ENCODE data around the gene DACT1.

Gene DACT1

DNA sequence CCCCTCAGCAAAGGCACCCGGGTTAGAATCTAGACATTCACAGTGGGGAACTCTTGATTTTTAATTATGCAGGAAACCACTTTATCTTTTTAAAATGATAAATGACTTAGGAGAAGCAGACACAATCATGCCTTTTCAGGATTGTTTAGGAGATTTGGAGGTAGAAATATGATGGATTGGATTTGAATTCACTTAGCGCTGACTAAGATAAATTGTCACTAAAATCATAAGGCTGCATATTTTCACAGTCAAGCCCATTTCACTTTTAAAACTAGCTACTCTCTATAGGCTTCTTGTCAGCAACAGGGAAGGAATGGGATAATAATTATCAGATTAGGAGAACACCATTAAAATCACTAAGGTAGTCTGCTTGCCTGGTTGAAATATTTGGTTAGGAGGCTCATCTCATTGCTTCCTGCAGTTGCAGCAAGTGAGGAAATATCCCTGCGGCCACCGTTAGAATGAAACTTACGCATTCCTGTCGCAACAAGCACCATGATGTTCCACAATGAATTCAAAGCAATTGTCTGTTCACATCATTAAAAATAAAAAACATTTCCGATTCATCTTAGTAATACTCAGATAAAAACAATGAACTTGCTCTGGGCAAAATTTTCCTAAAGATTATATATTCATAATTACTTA lies 31.9 kb downstream of the DACT1 start:
- no peak for DNase-seq

DNA sequence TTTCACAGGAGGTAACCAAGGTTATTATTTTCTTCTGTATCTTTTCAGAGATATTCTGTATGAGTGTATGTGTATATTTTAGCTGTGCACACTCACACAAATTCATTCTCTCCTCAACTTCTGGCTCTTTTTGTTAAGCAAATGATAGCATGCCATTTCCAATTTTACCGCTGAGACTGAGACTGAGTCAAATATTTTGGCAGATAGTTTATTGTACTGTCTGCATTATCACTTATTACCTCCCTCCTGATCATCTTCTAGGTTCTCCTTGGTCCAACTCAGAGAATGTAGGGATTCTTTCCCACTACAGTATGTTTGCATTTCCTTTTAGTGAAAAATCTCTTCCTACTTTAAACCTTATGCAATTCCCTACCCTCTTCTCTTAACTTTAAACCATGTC lies 33.3 kb downstream of the DACT1 start:
- DNase-seq, result no peak

DNA sequence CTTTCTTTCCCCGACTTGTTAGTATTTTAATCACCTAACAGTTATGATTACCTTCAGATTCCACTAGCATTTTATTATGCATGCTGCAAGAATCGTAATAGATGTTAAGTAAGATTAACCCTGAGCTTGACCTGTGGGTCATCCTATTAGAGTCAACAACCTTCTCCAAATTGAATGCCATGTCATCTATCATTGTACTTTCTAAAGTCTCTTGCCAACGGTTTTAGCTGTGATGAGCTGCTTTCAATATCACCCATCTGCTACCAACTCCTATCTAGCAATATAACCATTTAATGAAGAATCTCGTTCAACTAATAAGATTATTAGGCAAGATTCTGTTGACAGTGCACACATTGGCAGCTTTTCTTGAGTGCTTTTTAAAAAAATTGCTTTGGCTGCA lies 33.7 kb downstream of the DACT1 start:
- no peak for DNase-seq

DNA sequence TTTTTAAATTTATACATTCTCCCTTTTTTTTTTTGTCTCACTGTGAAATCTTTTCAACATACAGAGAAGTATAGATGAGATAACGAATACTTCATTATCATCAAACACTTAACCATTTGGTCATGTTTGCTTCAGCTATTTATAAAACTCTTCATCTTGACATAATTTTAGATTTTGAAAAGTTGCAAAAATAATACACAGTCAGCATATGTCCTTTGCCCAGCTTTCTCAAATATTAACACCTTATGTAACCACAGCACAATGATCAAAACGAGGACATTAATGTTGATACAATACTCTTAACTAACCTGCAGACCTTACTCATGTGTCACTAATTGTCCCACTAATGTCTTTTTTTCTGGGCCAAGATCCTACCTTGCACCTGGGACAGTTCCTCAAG lies 36.0 kb downstream of the DACT1 start:
- DNase-seq, result no peak

DNA sequence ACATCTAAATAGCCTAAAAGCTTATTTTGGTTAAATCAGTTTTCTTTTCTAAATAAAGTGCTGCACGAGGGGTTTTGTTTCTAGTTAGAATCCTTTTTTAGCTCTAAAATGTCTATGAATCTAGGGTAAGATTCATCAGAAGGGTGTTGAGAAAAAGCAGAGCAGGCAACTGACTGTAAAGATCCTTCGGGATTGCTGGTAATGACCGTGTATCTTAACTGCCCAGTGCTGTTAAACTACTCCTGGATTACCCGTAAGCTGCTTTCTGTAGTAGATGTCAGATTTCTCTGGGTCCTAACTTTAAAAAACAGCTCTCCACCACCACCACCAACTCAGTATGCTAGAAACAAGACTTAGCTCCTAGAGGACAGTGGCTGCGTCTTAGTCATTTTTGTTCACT lies 39.2 kb downstream of the DACT1 start:
- DNase-seq, result no peak

- peak; percentile 53 for DNase-seq
Measured at GRCh38 chr14:58677517-58677916, 39.8 kb downstream of the DACT1 start.

GRCh38 chr14:58677996-58678395 lies 40.2 kb downstream of the DACT1 start:
- DNase-seq, result no peak

GRCh38 chr14:58680698-58681097 lies 42.9 kb downstream of the DACT1 start:
- DNase-seq, result no peak

DNA sequence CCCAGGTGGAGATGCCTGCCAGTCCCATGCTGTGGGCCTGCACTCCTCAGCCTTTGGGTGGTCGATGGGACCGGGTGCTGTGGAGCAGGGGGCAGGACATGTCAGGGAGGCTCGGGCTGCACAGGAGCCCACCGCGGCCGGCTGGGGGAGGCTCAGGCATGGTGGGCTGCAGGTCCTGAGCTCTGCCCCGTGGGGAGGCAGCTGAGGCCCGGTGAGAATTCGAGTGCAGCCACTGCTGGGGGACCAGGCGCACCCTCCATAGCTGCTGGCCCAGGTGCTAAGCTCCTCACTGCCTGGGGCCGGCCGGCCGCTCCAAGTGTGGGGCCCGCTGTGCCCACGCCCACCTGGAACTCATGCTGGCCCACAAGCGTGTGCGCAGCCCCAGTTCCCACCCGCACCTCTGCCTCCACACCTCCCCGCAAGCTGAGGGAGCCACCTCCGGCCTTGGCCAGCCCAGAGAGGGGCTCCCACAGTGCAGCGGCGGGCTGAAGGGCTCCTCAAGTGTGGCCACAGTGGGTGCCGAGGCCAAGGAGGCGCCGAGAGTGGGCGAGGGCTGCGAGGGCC lies 49.6 kb downstream of the DACT1 start:
- DNase-seq, result no peak

GRCh38 chr14:58690801-58691516 lies 53.2 kb downstream of the DACT1 start:
- no peak for DNase-seq

GRCh38 chr14:58693048-58693447 lies 55.3 kb downstream of the DACT1 start:
- DNase-seq, result no peak

DNA sequence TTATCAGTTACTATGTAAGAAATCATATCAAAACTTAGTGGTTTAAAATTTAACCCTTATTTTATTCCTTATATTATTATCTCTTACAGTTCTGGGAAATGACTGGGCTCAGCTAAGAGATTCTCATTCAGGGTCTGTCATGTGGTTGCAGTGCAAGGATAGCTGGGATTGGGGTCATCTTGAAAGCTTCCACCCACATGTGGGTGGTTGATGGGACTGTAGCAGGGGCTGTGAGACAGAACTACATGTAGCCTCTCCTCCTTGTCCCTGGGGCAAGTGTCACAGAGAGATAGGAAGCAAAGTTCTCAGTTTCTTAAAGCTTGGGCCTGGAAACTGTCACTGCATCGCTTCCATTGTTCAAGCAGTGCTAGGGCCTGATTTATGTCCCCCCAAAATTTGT lies 57.8 kb downstream of the DACT1 start:
- DNase-seq, result no peak

DNA sequence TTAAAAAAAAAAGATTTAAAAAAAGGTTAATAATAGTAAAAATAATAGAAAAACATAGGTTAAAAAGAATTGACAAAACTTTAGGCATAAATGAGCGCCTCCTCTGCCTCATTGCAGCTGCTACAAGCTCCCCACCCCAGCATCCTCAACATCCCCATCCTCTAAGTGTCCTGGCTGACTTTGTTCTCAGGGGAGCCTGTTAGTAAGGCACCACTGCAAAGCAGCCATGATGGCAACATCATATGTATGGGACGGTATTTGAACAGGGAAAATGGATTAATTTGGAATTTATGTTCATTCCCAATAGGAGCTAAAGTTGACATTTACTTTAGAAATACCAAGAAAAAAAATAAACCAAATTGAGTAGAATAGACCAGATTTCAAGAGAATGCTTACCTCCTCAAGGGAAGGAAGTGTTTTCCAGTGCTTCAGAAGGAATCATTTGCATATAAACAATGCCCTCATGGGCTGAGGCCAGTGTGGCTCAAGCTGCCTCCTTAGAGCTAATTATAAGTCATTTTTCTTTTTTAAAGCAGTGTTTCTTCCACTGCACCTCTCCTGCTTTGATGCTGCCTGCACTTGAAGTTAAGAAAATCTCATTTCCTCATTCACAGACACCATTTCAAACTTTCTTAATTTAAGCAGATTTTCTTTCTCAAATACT lies 59.6 kb downstream of the DACT1 start:
- DNase-seq, result no peak

Measured in NCI-H1436 treated with DMSO at 0.1 percent for 48 hours (cell line).